ENCODE measurements around the gene ORC3. TPM values are rescaled to one million over a fixed set of nuclear protein-coding genes. Genes with fewer than 3 reads are reported as not detected.

ORC3 gene
- total and polyA plus RNA-seq, 2 of the 4 experiments (the other 2 are of a cell fraction) = 22.3 to 30.6 TPM

DNA sequence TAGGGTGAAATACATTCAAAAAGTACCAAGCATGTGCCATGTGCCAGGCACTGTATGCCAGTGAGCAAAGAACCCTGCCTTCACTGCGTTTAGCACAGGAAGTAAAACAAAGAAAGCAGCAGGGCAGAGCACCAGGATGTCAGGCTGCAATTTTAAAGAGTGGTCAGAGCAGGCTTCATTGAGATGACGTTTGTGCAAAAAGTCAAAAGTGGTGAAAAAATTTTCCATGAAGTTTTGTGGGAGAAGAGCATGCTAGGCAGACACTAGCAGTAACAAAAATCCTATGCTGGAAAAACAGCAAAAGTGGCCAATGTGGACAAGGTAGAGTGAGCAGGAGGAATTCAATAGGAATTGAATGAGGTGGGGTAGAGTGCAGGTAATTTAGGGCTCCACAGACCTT lies 80.8 kb downstream of the ORC3 start:
- Histone ChIP-seq H3K56ac (ENCODE audit: extremely low read depth, insufficient read depth, low read length) (no peak overlapping the region), H4K5ac (ENCODE audit: low read depth, low read length) (no peak overlapping the region), H4K20me1 (ENCODE audit: insufficient read depth, low read length) (no peaks in the 10 kb centered on the region), H2BK20ac (ENCODE audit: low read depth, low read length) (no peak overlapping the region), H3K4me2 (ENCODE audit: low read depth, low read length) (no peak overlapping the region), H4K8ac (ENCODE audit: low read depth in 2 of 2, low read length in 2 of 2) (no peak overlapping the region), H3K14ac (replicated peaks; ENCODE audit: low read depth, low read length) (no peak overlapping the region), H3K36me3 (ENCODE audit: control insufficient read depth, insufficient read depth, low read length) (peaks cover 28% of the 10 kb centered on the region), H3K4ac (ENCODE audit: low read depth, low read length) (no peak overlapping the region), H3K9me1 (ENCODE audit: insufficient read depth, low read length) (no peaks in the 10 kb centered on the region), H3K9ac (ENCODE audit: low read depth, low read length) (no peak overlapping the region), H3K9me3 (ENCODE audit: control insufficient read depth, insufficient read depth, low read length) (no peaks in the 10 kb centered on the region), H2AFZ (replicated peaks; ENCODE audit: low read length, poor library complexity) (no peak overlapping the region), H2BK5ac (ENCODE audit: low read depth, low read length, poor library complexity, severe bottlenecking) (no peak overlapping the region), H4K91ac (ENCODE audit: insufficient read depth, low read depth, low read length) (no peak overlapping the region), H2BK120ac (ENCODE audit: low read depth, low read length) (no peak overlapping the region), H2AK5ac (ENCODE audit: low read depth, low read length) (no peak overlapping the region), H3K4me3 (ENCODE audit: insufficient read depth, low read depth, low read length) (no peak overlapping the region), H3K27me3 (ENCODE audit: control insufficient read depth, insufficient read depth, low read length) (no peaks in the 10 kb centered on the region), H2BK15ac (ENCODE audit: low read depth, low read length) (no peak overlapping the region), H3K4me1 (ENCODE audit: control insufficient read depth, insufficient read depth, low read length) (peaks cover 2% of the 10 kb centered on the region; the same call in 1 of the 2 replicates), H3K79me1 (ENCODE audit: low read depth in 1 of 2, low read length in 2 of 2) (peaks cover 6 to 37% of the 10 kb centered on the region in 2 experiments), H3K23ac (ENCODE audit: low read depth, low read length) (no peak overlapping the region), H3K18ac (ENCODE audit: low read depth, low read length) (no peak overlapping the region), H2AK9ac (replicated peaks; ENCODE audit: low read depth, low read length, poor library complexity) (no peak overlapping the region), H3K27ac (ENCODE audit: insufficient read depth, low read length) (no peak overlapping the region)
- ChIA-PET CTCF (no interaction called here), POLR2A (ENCODE audit: unreplicated experiment) (no interaction called here)
- TF ChIP-seq BHLHE40 (IDR thresholded peaks at IDR 0.05; ENCODE audit: low read depth, low read length) (no peak), POLR2A (IDR thresholded peaks at IDR 0.05; ENCODE audit: low read depth, low read length) (no peak), NFE2L2 (IDR thresholded peaks at IDR 0.05; ENCODE audit: low read depth, low read length) (no peak), RFX5 (IDR thresholded peaks at IDR 0.05; ENCODE audit: low read depth, low read length) (no peak), MXI1 (IDR thresholded peaks at IDR 0.05; ENCODE audit: borderline replicate concordance, low read depth, low read length) (no peak), FOS (IDR thresholded peaks at IDR 0.05; ENCODE audit: low read depth, low read length) (no peak)
- no TSS peak for BruUV-seq (replicated peaks)
- dilution Hi-C loops (cut with HindIII; ENCODE audit: low sequenced_read_pairs, unreplicated experiment) = no loop called here
- in situ Hi-C loops (cut with MboI; ENCODE audit: low sequenced_read_pairs) = no loop called here
- DNase-seq (no peak), ATAC-seq (ENCODE audit: low read depth) (no peak)
- intact Hi-C loops (cut with micrococcal nuclease) = no loop called here
- 71% methylated on average over 2 of the region's 2 CpGs; no CpG with 5 or more reads in 1 of the 2 experiments for WGBS, 2 experiments (ENCODE audit: extremely low coverage in 2 of 2, insufficient read length in 1 of 2)

All from IMR-90 (cell line).